WTC11 (cell line): ENCODE measurements around the gene ANKFN1.

Experiments used
- CREB1 ChIP-seq: sonication (generic); formaldehyde crosslinking; IDR thresholded peaks from 2 replicates; pipeline ENCODE4 v1.8.0; 2023; ENCODE audit warnings: mild to moderate bottlenecking, missing genetic modification reagents
- FOXP1 ChIP-seq: sonication (generic); formaldehyde crosslinking; IDR thresholded peaks from 2 replicates; pipeline ENCODE4 v1.8.0; 2022; ENCODE audit warnings: missing genetic modification reagents, mild to moderate bottlenecking, moderate library complexity, borderline replicate concordance
- GABPB1 ChIP-seq: sonication (generic); formaldehyde crosslinking; IDR thresholded peaks from 2 replicates; pipeline ENCODE4 v1.8.1; 2023; ENCODE audit warnings: mild to moderate bottlenecking, missing genetic modification reagents
- KAT7 ChIP-seq: sonication (generic); formaldehyde crosslinking; IDR thresholded peaks from 2 replicates; pipeline ENCODE4 v1.8.1; 2023; ENCODE audit warnings: missing genetic modification reagents, mild to moderate bottlenecking, borderline replicate concordance
- ZNF396 ChIP-seq: fragments of 250-450 bp; sonication (Bioruptor Pico); IDR thresholded peaks from 2 replicates; pipeline ENCODE4 v1.8.0; 2021; ENCODE audit warnings: mild to moderate bottlenecking, moderate library complexity, borderline replicate concordance
- TF ChIP-seq, protein P1 (sequence below): sonication (generic); formaldehyde crosslinking; IDR thresholded peaks from 2 replicates; pipeline ENCODE4 v1.8.1; 2022; ENCODE audit warnings: low read depth, missing genetic modification reagents, borderline replicate concordance
- TF ChIP-seq, protein P2 (sequence below): fragments of 250-450 bp; sonication (Bioruptor Pico); IDR thresholded peaks from 2 replicates; pipeline ENCODE4 v2.1.2; 2022; ENCODE audit warnings: mild to moderate bottlenecking, moderate library complexity
- TF ChIP-seq, protein P3 (sequence below): fragments of 200-600 bp; IDR thresholded peaks from 2 replicates; pipeline ENCODE4 v1.8.0; 2022; ENCODE audit warnings: antibody characterized with exemption
- TF ChIP-seq, protein P4 (sequence below): sonication (generic); formaldehyde crosslinking; conservative IDR thresholded peaks from 2 replicates; pipeline ENCODE4 v1.8.1; 2023; ENCODE audit warnings: mild to moderate bottlenecking, low read depth, missing genetic modification reagents, moderate library complexity
- TF ChIP-seq, protein P5 (sequence below): sonication (generic); formaldehyde crosslinking; IDR thresholded peaks from 2 replicates; pipeline ENCODE4 v1.8.1; 2023; ENCODE audit warnings: mild to moderate bottlenecking, missing genetic modification reagents, moderate library complexity
- TF ChIP-seq, protein P6 (sequence below): sonication (generic); formaldehyde crosslinking; IDR thresholded peaks from 2 replicates; pipeline ENCODE4 v1.8.0; 2022; ENCODE audit warnings: mild to moderate bottlenecking, missing genetic modification reagents

DNA sequence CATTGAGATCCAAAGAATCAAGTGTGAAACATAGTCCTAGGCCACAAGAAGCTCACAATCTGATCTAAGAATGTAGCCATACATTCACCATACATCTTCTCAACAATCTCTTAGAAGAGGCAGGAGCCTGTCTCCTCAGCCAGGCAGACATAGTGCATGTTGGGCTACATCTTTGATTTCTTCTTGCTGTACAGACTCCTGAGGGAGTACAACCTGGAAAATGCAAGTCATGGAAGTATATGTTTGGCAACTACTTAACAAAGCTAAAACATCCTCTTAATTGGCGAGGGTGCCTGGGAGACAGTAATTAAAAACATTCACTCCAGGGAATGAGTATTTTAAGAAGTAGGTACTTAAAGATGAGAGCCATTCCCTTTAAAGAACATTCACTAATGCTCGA, 361.0 kb downstream of the ANKFN1 start:
- TF ChIP-seq, protein P1, sequence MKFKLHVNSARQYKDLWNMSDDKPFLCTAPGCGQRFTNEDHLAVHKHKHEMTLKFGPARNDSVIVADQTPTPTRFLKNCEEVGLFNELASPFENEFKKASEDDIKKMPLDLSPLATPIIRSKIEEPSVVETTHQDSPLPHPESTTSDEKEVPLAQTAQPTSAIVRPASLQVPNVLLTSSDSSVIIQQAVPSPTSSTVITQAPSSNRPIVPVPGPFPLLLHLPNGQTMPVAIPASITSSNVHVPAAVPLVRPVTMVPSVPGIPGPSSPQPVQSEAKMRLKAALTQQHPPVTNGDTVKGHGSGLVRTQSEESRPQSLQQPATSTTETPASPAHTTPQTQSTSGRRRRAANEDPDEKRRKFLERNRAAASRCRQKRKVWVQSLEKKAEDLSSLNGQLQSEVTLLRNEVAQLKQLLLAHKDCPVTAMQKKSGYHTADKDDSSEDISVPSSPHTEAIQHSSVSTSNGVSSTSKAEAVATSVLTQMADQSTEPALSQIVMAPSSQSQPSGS (CRISPR knock-in tag), result no peak
- TF ChIP-seq, protein P2, sequence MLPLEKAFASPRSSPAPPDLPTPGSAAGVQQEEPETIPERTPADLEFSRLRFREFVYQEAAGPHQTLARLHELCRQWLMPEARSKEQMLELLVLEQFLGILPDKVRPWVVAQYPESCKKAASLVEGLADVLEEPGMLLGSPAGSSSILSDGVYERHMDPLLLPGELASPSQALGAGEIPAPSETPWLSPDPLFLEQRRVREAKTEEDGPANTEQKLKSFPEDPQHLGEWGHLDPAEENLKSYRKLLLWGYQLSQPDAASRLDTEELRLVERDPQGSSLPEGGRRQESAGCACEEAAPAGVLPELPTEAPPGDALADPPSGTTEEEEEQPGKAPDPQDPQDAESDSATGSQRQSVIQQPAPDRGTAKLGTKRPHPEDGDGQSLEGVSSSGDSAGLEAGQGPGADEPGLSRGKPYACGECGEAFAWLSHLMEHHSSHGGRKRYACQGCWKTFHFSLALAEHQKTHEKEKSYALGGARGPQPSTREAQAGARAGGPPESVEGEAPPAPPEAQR (CRISPR knock-in tag), result no peak
- TF ChIP-seq, protein P3, sequence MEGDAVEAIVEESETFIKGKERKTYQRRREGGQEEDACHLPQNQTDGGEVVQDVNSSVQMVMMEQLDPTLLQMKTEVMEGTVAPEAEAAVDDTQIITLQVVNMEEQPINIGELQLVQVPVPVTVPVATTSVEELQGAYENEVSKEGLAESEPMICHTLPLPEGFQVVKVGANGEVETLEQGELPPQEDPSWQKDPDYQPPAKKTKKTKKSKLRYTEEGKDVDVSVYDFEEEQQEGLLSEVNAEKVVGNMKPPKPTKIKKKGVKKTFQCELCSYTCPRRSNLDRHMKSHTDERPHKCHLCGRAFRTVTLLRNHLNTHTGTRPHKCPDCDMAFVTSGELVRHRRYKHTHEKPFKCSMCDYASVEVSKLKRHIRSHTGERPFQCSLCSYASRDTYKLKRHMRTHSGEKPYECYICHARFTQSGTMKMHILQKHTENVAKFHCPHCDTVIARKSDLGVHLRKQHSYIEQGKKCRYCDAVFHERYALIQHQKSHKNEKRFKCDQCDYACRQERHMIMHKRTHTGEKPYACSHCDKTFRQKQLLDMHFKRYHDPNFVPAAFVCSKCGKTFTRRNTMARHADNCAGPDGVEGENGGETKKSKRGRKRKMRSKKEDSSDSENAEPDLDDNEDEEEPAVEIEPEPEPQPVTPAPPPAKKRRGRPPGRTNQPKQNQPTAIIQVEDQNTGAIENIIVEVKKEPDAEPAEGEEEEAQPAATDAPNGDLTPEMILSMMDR, result no peak
- TF ChIP-seq, protein P4, sequence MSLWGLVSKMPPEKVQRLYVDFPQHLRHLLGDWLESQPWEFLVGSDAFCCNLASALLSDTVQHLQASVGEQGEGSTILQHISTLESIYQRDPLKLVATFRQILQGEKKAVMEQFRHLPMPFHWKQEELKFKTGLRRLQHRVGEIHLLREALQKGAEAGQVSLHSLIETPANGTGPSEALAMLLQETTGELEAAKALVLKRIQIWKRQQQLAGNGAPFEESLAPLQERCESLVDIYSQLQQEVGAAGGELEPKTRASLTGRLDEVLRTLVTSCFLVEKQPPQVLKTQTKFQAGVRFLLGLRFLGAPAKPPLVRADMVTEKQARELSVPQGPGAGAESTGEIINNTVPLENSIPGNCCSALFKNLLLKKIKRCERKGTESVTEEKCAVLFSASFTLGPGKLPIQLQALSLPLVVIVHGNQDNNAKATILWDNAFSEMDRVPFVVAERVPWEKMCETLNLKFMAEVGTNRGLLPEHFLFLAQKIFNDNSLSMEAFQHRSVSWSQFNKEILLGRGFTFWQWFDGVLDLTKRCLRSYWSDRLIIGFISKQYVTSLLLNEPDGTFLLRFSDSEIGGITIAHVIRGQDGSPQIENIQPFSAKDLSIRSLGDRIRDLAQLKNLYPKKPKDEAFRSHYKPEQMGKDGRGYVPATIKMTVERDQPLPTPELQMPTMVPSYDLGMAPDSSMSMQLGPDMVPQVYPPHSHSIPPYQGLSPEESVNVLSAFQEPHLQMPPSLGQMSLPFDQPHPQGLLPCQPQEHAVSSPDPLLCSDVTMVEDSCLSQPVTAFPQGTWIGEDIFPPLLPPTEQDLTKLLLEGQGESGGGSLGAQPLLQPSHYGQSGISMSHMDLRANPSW (CRISPR knock-in tag), result no peak
- TF ChIP-seq ZNF396 (CRISPR knock-in tag), result no peak
- TF ChIP-seq KAT7 (CRISPR knock-in tag), result no peak
- TF ChIP-seq CREB1 (CRISPR knock-in tag), result no peak
- TF ChIP-seq, protein P5, sequence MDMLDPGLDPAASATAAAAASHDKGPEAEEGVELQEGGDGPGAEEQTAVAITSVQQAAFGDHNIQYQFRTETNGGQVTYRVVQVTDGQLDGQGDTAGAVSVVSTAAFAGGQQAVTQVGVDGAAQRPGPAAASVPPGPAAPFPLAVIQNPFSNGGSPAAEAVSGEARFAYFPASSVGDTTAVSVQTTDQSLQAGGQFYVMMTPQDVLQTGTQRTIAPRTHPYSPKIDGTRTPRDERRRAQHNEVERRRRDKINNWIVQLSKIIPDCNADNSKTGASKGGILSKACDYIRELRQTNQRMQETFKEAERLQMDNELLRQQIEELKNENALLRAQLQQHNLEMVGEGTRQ (CRISPR knock-in tag), result no peak
- TF ChIP-seq, protein P6, sequence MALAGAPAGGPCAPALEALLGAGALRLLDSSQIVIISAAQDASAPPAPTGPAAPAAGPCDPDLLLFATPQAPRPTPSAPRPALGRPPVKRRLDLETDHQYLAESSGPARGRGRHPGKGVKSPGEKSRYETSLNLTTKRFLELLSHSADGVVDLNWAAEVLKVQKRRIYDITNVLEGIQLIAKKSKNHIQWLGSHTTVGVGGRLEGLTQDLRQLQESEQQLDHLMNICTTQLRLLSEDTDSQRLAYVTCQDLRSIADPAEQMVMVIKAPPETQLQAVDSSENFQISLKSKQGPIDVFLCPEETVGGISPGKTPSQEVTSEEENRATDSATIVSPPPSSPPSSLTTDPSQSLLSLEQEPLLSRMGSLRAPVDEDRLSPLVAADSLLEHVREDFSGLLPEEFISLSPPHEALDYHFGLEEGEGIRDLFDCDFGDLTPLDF (CRISPR knock-in tag), result no peak
- no peak for TF ChIP-seq FOXP1 (CRISPR knock-in tag)
- TF ChIP-seq GABPB1 (CRISPR knock-in tag), result no peak
